Ishikawa (cell line): ENCODE data around the gene CCL5.

ENCODE experiments used
- CEBPB ChIP-seq: IDR thresholded peaks from 2 replicates; pipeline ENCODE4 v1.6.1; 2012
- CREB1 ChIP-seq: IDR thresholded peaks from 2 replicates; pipeline ENCODE4 v1.6.1; 2012; ENCODE audit warnings: low read depth
- EGR1 ChIP-seq: IDR thresholded peaks from 2 replicates; pipeline ENCODE4 v1.6.1; 2012
- EP300 ChIP-seq: IDR thresholded peaks from 2 replicates; pipeline ENCODE4 v1.6.1; 2012; ENCODE audit warnings: borderline replicate concordance
- NFIC ChIP-seq: IDR thresholded peaks from 2 replicates; pipeline ENCODE4 v1.6.1; 2012
- RAD21 ChIP-seq: IDR thresholded peaks from 2 replicates; pipeline ENCODE4 v1.6.1; 2012; ENCODE audit warnings: low read depth
- TAF1 ChIP-seq: IDR thresholded peaks from 2 replicates; pipeline ENCODE4 v1.6.1; 2012; ENCODE audit warnings: low read depth, mild to moderate bottlenecking
- TCF12 ChIP-seq: IDR thresholded peaks from 2 replicates; pipeline ENCODE4 v1.6.1; 2012; ENCODE audit warnings: low read depth
- TEAD4 ChIP-seq: IDR thresholded peaks from 2 replicates; pipeline ENCODE4 v1.6.1; 2012
- YY1 ChIP-seq: IDR thresholded peaks from 2 replicates; pipeline ENCODE4 v1.6.1; 2012; ENCODE audit warnings: low read depth
- ZBTB7A ChIP-seq: IDR thresholded peaks from 2 replicates; pipeline ENCODE4 v1.6.1; 2012; ENCODE audit warnings: low read depth
- TF ChIP-seq, protein P1 (sequence below): IDR thresholded peaks from 2 replicates; pipeline ENCODE4 v1.6.1; 2012
- TF ChIP-seq, protein P2 (sequence below): IDR thresholded peaks from 2 replicates; pipeline ENCODE4 v1.6.1; 2012; ENCODE audit warnings: low read depth, mild to moderate bottlenecking

DNA sequence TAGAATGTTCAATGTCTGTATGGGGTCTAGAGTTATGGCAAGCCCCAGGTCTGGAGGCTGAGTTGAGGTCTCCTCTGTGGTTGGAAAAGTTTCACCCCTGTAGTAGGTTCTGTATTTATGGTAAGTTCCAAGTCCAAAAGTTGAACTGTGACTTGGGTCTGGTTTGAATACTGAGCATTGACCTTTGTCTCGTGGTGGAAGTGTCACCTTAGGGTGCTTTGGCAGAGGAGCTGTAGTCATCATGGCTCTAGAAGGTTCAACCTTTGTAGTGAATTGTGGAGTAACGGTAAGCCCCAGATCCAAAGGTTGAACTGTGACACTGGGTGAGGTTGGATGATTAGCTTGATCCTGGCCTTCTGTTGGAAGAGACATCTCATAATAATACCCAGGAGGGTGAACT, 32.8 kb upstream of the CCL5 start:
- TF ChIP-seq, protein P1, sequence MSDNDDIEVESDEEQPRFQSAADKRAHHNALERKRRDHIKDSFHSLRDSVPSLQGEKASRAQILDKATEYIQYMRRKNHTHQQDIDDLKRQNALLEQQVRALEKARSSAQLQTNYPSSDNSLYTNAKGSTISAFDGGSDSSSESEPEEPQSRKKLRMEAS = no peak
- TF ChIP-seq EGR1 = no peak
- no peak for TF ChIP-seq CEBPB
- no peak for TF ChIP-seq ZBTB7A
- no peak for TF ChIP-seq TEAD4
- TF ChIP-seq TCF12 = no peak
- TF ChIP-seq, protein P2, sequence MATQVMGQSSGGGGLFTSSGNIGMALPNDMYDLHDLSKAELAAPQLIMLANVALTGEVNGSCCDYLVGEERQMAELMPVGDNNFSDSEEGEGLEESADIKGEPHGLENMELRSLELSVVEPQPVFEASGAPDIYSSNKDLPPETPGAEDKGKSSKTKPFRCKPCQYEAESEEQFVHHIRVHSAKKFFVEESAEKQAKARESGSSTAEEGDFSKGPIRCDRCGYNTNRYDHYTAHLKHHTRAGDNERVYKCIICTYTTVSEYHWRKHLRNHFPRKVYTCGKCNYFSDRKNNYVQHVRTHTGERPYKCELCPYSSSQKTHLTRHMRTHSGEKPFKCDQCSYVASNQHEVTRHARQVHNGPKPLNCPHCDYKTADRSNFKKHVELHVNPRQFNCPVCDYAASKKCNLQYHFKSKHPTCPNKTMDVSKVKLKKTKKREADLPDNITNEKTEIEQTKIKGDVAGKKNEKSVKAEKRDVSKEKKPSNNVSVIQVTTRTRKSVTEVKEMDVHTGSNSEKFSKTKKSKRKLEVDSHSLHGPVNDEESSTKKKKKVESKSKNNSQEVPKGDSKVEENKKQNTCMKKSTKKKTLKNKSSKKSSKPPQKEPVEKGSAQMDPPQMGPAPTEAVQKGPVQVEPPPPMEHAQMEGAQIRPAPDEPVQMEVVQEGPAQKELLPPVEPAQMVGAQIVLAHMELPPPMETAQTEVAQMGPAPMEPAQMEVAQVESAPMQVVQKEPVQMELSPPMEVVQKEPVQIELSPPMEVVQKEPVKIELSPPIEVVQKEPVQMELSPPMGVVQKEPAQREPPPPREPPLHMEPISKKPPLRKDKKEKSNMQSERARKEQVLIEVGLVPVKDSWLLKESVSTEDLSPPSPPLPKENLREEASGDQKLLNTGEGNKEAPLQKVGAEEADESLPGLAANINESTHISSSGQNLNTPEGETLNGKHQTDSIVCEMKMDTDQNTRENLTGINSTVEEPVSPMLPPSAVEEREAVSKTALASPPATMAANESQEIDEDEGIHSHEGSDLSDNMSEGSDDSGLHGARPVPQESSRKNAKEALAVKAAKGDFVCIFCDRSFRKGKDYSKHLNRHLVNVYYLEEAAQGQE = no peak
- no peak for TF ChIP-seq YY1
- no peak for TF ChIP-seq TAF1
- no peak for TF ChIP-seq RAD21
- no peak for TF ChIP-seq CREB1
- TF ChIP-seq EP300 = no peak
- no peak for TF ChIP-seq NFIC
